Testis (tissue), 2 donors: Measurements from ENCODE around the gene SEPTIN2.

ENCODE experiments used
- CTCF ChIP-seq, 3 experiments: fragments of 450-650 bp in 2 of 3; fragments of 200-600 bp in 1 of 3; sonication (generic) in 1 of 3; IDR thresholded peaks; one replicate each; pipeline ENCODE4 v1.5.1; 2016 to 2019; ENCODE audit warnings: antibody characterized with exemption in 3 of 3, mild to moderate bottlenecking in 2 of 3, moderate library complexity in 1 of 3
- POLR2A ChIP-seq: fragments of 450-650 bp; IDR thresholded peaks from one replicate; pipeline ENCODE4 v1.6.1; 2017; ENCODE audit warnings: antibody characterized with exemption, mild to moderate bottlenecking, moderate library complexity

GRCh38 chr2:241391892-241392665, 76.4 kb downstream of the SEPTIN2 start:
- TF ChIP-seq CTCF (IDR thresholded peaks at IDR 0.05): no peak
- no peak for TF ChIP-seq POLR2A
